GM12878 (cell line): ENCODE data around the gene GSG1L. TPM values are rescaled to one million over a fixed set of nuclear protein-coding genes. Genes with fewer than 3 reads are reported as not detected.

Experiments used
- ATAC-seq: fragments of 200-7000 bp; cut with Tn5 transposase; 3 replicates; pipeline ENCODE4 v1.9.1; 2020; ENCODE audit warnings: mild to moderate bottlenecking, moderate library complexity
- BruUV-seq: library from RNA; stranded (reverse); fragments of 400-500 nt; replicated peaks from 2 replicates; lab custom pipeline; 2021; lab: Mats Ljungman, UMichigan
- CTCF ChIA-PET: fragments of 300-600 bp; sonication (Branson Sonifier 250); formaldehyde crosslinking; extraction: SDS; loops from one replicate; lab custom pipeline; 2021; ENCODE audit warnings: inconsistent platforms; lab: Yijun Ruan, JAX
- POLR2A ChIA-PET: fragments of 350-600 bp; formaldehyde crosslinking; extraction: SDS; loops from one replicate; lab custom pipeline; 2021; ENCODE audit warnings: inconsistent platforms; lab: Charles Lee
- RAD21 ChIA-PET: fragments of 300-600 bp; sonication (Branson Sonifier 250); formaldehyde crosslinking; loops from one replicate; lab custom pipeline; 2023; ENCODE audit warnings: antibody characterized with exemption; ENCODE audit not compliant: unreplicated experiment; lab: Charles Lee
- SMC1A ChIA-PET: fragments of 300-600 bp; sonication (Branson Sonifier 250); formaldehyde crosslinking; loops from one replicate; lab custom pipeline; 2023; ENCODE audit not compliant: unreplicated experiment, uncharacterized antibody; lab: Charles Lee
- DNase-seq: peaks from one replicate; pipeline ENCODE4 v3.0.0-alpha.2; 2011; ENCODE audit warnings: low read depth, low spot score
- FAIRE-seq: peaks from 3 replicates; lab custom pipeline; 2011; peaks lifted over from hg19 to GRCh38; lab: Jason Lieb, UNC
- H2AFZ ChIP-seq: 2 replicates; pipeline ENCODE4 v1.6.0; 2011; ENCODE audit warnings: low read depth, low read length, control low read depth; ENCODE audit not compliant: control insufficient read depth
- H3K27ac ChIP-seq: 2 replicates; pipeline ENCODE4 v1.5.1; 2011; ENCODE audit warnings: control low read depth; ENCODE audit not compliant: control insufficient read depth, insufficient read depth
- H3K27me3 ChIP-seq, 2 experiments: replicated peaks in 1 of 2; 2 replicates each; pipeline versions ENCODE4 v1.6.0 to v1.6.1; 2011; ENCODE audit warnings: low read length in 1 of 2; ENCODE audit not compliant: control insufficient read depth in 2 of 2, insufficient read depth in 2 of 2
- H3K36me3 ChIP-seq, 2 experiments: 2 replicates each; pipeline ENCODE4 v1.5.1; 2011; ENCODE audit warnings: low read length in 1 of 2; ENCODE audit not compliant: control insufficient read depth in 2 of 2, insufficient read depth in 2 of 2
- H3K4me1 ChIP-seq: 2 replicates; pipeline ENCODE4 v1.6.1; 2011; ENCODE audit warnings: mild to moderate bottlenecking, low read length, moderate library complexity, mixed read lengths; ENCODE audit not compliant: control insufficient read depth, insufficient read depth
- H3K4me2 ChIP-seq: 2 replicates; pipeline ENCODE4 v1.6.0; 2011; ENCODE audit warnings: control low read depth; ENCODE audit not compliant: control insufficient read depth, insufficient read depth
- H3K4me3 ChIP-seq: fragments of 200-600 bp; sonication (generic); 2 replicates; pipeline ENCODE4 v1.5.1; 2016
- H3K79me2 ChIP-seq: 2 replicates; pipeline ENCODE4 v1.6.0; 2011; ENCODE audit warnings: low read length; ENCODE audit not compliant: control insufficient read depth, insufficient read depth
- H3K9ac ChIP-seq: 2 replicates; pipeline ENCODE4 v1.8.0; 2011; ENCODE audit warnings: low read length, control low read depth, mixed read lengths; ENCODE audit not compliant: control insufficient read depth, insufficient read depth
- H3K9me3 ChIP-seq: replicated peaks from 3 replicates; pipeline ENCODE4 v1.5.1; 2011; ENCODE audit warnings: mild to moderate bottlenecking, low read length; ENCODE audit not compliant: control insufficient read depth, insufficient read depth
- H4K20me1 ChIP-seq: 2 replicates; pipeline ENCODE4 v1.6.0; 2011; ENCODE audit not compliant: control insufficient read depth, insufficient read depth
- CREB1 ChIP-seq: IDR thresholded peaks from 2 replicates; pipeline ENCODE4 v1.6.1; 2012; ENCODE audit warnings: low read depth, mild to moderate bottlenecking, inconsistent platforms
- CREM ChIP-seq: IDR thresholded peaks from 2 replicates; pipeline ENCODE4 v1.6.1; 2014; ENCODE audit warnings: antibody characterized with exemption, low read depth
- NR2C2 ChIP-seq: IDR thresholded peaks from 2 replicates; pipeline ENCODE4 v1.6.1; 2011; ENCODE audit warnings: borderline replicate concordance, low read depth; ENCODE audit not compliant: control insufficient read depth, insufficient read length
- NR2F1 ChIP-seq: fragments of 450-650 bp; conservative IDR thresholded peaks from 2 replicates; pipeline ENCODE4 v1.6.1; 2017; ENCODE audit warnings: mild to moderate bottlenecking
- POU2F2 ChIP-seq: IDR thresholded peaks from 3 replicates; pipeline ENCODE4 v1.6.1; 2011; ENCODE audit warnings: low read depth, mild to moderate bottlenecking, low read length, borderline replicate concordance
- RBBP5 ChIP-seq: fragments of 200-600 bp; sonication (generic); conservative IDR thresholded peaks from 2 replicates; pipeline ENCODE4 v1.6.1; 2016
- SREBF2 ChIP-seq: IDR thresholded peaks from 2 replicates; pipeline ENCODE4 v1.6.1; 2012; ENCODE audit warnings: mild to moderate bottlenecking, low read length
- TAF1 ChIP-seq: IDR thresholded peaks from 2 replicates; pipeline ENCODE4 v1.6.1; 2011; ENCODE audit warnings: mild to moderate bottlenecking, low read depth, low read length, borderline replicate concordance
- WGBS: methylation state at CpG from one replicate; pipeline ENCODE4 v1.1.6; 2016; ENCODE audit warnings: low lambda C conversion rate; ENCODE audit not compliant: insufficient replicate concordance, insufficient coverage; ENCODE audit errors: missing lambda C conversion rate; 5-methylcytosine and 5-hydroxymethylcytosine counted together
- in situ Hi-C: fragments of 300-500 bp; cut with MboI; formaldehyde crosslinking; loops from 9 replicates; pipeline ENCODE4 v1.14.3; 2018; ENCODE audit warnings: mixed read lengths
- intact Hi-C: fragments of 100-400 bp; cut with micrococcal nuclease; formaldehyde crosslinking; loops from one replicate; pipeline ENCODE4 v1.14.2; 2022; ENCODE audit not compliant: unreplicated experiment
- polyA plus RNA-seq, 11 experiments: library from polyadenylated mRNA; depleted of rRNA in 4 of 11; unstranded in 6 of 11; stranded (reverse) in 5 of 11; fragments of >200 nt; fragmentation: Nextera tagmentation in 4 of 11; fragmentation: Illumina TruSeq in 1 of 11; extraction: Ambion mirVana in 4 of 11; extraction: Trizol in 1 of 11; gene quantifications; 1 replicate in 1 of 11; 2 replicates in 10 of 11; pipeline versions ENCODE4 v1.2.1 to v1.2.3, GENCODE V29; 2011 to 2016; ENCODE audit warnings: inconsistent platforms in 2 of 11, missing spikeins in 2 of 11, low read depth in 1 of 11
- total RNA-seq, 4 experiments: library from RNA; depleted of rRNA in 3 of 4; stranded (reverse); fragments of >200 nt in 3 of 4; fragmentation: Illumina TruSeq in 1 of 4; extraction: Trizol in 1 of 4; gene quantifications; 2 replicates each; pipeline versions ENCODE4 v1.2.1 to v1.2.3, GENCODE V29; 2013 to 2021
- TF ChIP-seq, protein P1 (sequence below), 3 experiments: IDR thresholded peaks in 2 of 3; conservative IDR thresholded peaks in 1 of 3; 2 replicates each; pipeline ENCODE4 v1.5.1; 2011; ENCODE audit warnings: low read depth in 3 of 3, low read length in 3 of 3, mild to moderate bottlenecking in 3 of 3, control low read depth in 2 of 3, moderate library complexity in 2 of 3, inconsistent platforms in 1 of 3, mixed read lengths in 1 of 3; ENCODE audit not compliant: control insufficient read depth in 2 of 3, insufficient read depth in 1 of 3; ENCODE audit errors: extremely low read depth in 1 of 3
- TF ChIP-seq, protein P2 (sequence below): fragments of 450-650 bp; IDR thresholded peaks from 2 replicates; pipeline ENCODE4 v1.6.1; 2018; ENCODE audit warnings: mild to moderate bottlenecking, low read depth, moderate library complexity; ENCODE audit not compliant: partially characterized antibody

The GSG1L gene
- total and polyA plus RNA-seq, 10 of the 15 experiments (the other 5 are each of a cell fraction or from before 2014, with no cell fraction given) = not detected

DNA sequence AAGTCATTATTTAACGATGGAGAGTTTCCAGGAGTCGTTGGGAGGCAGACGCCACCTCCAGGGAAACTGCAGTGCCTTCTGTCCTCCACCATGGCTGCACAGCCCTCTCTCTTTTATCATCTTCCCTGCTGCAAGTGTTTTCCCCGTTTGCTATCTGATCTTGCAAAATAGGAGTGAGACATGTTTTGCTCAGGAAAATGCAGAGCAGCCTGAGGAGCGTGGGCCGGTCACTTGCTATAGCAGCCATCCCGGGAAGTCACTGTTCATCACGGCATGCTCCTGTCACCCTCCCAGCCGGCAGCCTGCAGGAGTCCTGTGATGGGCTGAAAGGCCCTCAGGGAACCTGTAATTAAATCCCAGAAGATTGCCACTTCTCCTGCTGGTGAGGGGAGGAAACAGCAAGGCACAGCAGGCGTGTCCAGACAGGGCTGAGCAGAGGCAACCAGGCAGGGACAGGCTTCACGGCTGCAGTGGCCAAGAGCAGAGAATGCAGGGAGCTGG is 143.1 kb downstream of the GSG1L start:
- no peak for FAIRE-seq
- Histone ChIP-seq H3K4me3 (no peak overlapping the region), H3K27me3 (no peaks in the 10 kb centered on the region; a peak in 2 of 4 replicates), H4K20me1 (no peaks in the 10 kb centered on the region), H3K9ac (no peak overlapping the region), H2AFZ (no peak overlapping the region), H3K27ac (no peak overlapping the region), H3K79me2 (no peaks in the 10 kb centered on the region), H3K4me2 (no peak overlapping the region), H3K36me3 (no peaks in the 10 kb centered on the region), H3K9me3 (no peaks in the 10 kb centered on the region), H3K4me1 (no peaks in the 10 kb centered on the region)
- no peak for ATAC-seq
- WGBS = 14% methylated on average over 11 of the region's 11 CpGs
- no TSS peak for BruUV-seq
- ChIA-PET SMC1A (no interaction called here), RAD21 (no interaction called here), POLR2A (no interaction called here), CTCF (no interaction called here)
- intact Hi-C loops = no loop called here
- TF ChIP-seq POU2F2 = no peak
- TF ChIP-seq, protein P1, sequence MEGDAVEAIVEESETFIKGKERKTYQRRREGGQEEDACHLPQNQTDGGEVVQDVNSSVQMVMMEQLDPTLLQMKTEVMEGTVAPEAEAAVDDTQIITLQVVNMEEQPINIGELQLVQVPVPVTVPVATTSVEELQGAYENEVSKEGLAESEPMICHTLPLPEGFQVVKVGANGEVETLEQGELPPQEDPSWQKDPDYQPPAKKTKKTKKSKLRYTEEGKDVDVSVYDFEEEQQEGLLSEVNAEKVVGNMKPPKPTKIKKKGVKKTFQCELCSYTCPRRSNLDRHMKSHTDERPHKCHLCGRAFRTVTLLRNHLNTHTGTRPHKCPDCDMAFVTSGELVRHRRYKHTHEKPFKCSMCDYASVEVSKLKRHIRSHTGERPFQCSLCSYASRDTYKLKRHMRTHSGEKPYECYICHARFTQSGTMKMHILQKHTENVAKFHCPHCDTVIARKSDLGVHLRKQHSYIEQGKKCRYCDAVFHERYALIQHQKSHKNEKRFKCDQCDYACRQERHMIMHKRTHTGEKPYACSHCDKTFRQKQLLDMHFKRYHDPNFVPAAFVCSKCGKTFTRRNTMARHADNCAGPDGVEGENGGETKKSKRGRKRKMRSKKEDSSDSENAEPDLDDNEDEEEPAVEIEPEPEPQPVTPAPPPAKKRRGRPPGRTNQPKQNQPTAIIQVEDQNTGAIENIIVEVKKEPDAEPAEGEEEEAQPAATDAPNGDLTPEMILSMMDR (IDR thresholded peaks at IDR 0.05 in 2 of 3, conservative IDR thresholded peaks at IDR 0.05 in 1 of 3; ENCODE audit: control insufficient read depth in 2 of 3, extremely low read depth in 1 of 3, insufficient read depth in 1 of 3, low read depth in 3 of 3, low read length in 3 of 3) = 0 out of 6 replicates have a peak, but pooled peaks of 1 of the 3 experiments have one; percentile 8
- in situ Hi-C loops = no loop called here
- no peak for DNase-seq

DNA sequence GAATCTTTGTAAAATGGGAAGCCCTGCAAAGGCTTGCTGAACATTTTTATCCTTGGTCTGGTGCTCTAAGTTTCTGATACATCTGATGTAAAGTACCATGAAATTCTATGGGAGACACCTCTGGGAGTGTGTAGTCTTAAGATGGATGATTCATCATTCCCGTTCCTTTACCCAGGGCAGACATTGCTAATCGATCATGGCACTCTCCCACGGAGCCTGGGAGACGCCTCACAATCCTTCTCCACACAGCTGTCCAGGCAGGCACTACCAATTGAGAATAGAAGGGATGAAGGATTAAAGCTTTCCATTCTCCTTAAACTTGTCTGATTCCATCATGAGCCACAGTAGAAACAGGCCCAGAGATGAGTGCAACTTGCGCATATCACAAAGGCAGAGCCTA is 144.8 kb downstream of the GSG1L start:
- ChIA-PET CTCF (no interaction called here), SMC1A (no interaction called here), RAD21 (no interaction called here), POLR2A (no interaction called here)
- WGBS = 63% methylated on average over 5 of the region's 5 CpGs
- DNase-seq (no peak), ATAC-seq (no peak), FAIRE-seq (no peak)
- Histone ChIP-seq H3K4me2 (no peak overlapping the region), H2AFZ (no peak overlapping the region), H3K27me3 (no peaks in the 10 kb centered on the region; a peak in 2 of 4 replicates), H3K36me3 (no peaks in the 10 kb centered on the region), H3K9ac (no peak overlapping the region), H4K20me1 (no peaks in the 10 kb centered on the region), H3K4me3 (no peak overlapping the region), H3K27ac (no peak overlapping the region), H3K79me2 (no peaks in the 10 kb centered on the region), H3K9me3 (no peaks in the 10 kb centered on the region), H3K4me1 (no peaks in the 10 kb centered on the region)
- intact Hi-C loops = no loop called here
- in situ Hi-C loops = no loop called here
- BruUV-seq = no TSS peak
- no peak for TF ChIP-seq CREM
- TF ChIP-seq TAF1 = no peak
- no peak for TF ChIP-seq NR2F1
- no peak for TF ChIP-seq NR2C2
- TF ChIP-seq, protein P1 (IDR thresholded peaks at IDR 0.05 in 2 of 3, conservative IDR thresholded peaks at IDR 0.05 in 1 of 3; ENCODE audit: control insufficient read depth in 2 of 3, extremely low read depth in 1 of 3, insufficient read depth in 1 of 3, low read depth in 3 of 3, low read length in 3 of 3) = no peak
- TF ChIP-seq RBBP5 = no peak
- TF ChIP-seq, protein P2, sequence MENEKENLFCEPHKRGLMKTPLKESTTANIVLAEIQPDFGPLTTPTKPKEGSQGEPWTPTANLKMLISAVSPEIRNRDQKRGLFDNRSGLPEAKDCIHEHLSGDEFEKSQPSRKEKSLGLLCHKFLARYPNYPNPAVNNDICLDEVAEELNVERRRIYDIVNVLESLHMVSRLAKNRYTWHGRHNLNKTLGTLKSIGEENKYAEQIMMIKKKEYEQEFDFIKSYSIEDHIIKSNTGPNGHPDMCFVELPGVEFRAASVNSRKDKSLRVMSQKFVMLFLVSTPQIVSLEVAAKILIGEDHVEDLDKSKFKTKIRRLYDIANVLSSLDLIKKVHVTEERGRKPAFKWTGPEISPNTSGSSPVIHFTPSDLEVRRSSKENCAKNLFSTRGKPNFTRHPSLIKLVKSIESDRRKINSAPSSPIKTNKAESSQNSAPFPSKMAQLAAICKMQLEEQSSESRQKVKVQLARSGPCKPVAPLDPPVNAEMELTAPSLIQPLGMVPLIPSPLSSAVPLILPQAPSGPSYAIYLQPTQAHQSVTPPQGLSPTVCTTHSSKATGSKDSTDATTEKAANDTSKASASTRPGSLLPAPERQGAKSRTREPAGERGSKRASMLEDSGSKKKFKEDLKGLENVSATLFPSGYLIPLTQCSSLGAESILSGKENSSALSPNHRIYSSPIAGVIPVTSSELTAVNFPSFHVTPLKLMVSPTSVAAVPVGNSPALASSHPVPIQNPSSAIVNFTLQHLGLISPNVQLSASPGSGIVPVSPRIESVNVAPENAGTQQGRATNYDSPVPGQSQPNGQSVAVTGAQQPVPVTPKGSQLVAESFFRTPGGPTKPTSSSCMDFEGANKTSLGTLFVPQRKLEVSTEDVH = no peak
- no peak for TF ChIP-seq CREB1
- TF ChIP-seq SREBF2 = no peak
